ENCODE results near the gene TFDP1.

GRCh38 chr13:113573065-113573464, 11.5 kb upstream of the TFDP1 start:
- TF ChIP-seq, protein P1, sequence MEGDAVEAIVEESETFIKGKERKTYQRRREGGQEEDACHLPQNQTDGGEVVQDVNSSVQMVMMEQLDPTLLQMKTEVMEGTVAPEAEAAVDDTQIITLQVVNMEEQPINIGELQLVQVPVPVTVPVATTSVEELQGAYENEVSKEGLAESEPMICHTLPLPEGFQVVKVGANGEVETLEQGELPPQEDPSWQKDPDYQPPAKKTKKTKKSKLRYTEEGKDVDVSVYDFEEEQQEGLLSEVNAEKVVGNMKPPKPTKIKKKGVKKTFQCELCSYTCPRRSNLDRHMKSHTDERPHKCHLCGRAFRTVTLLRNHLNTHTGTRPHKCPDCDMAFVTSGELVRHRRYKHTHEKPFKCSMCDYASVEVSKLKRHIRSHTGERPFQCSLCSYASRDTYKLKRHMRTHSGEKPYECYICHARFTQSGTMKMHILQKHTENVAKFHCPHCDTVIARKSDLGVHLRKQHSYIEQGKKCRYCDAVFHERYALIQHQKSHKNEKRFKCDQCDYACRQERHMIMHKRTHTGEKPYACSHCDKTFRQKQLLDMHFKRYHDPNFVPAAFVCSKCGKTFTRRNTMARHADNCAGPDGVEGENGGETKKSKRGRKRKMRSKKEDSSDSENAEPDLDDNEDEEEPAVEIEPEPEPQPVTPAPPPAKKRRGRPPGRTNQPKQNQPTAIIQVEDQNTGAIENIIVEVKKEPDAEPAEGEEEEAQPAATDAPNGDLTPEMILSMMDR (IDR thresholded peaks at IDR 0.05; ENCODE audit: borderline replicate concordance, extremely low read depth, low read length, poor library complexity, severe bottlenecking) = no peak
- TF ChIP-seq EZH2 (IDR thresholded peaks at IDR 0.05; ENCODE audit: borderline replicate concordance, low read depth, low read length, severe bottlenecking) = no peak
